Measurements from ENCODE around the gene RPSA.
"Not testable (repeated sequence)": the region's sequence is repeated elsewhere in the genome, so short reads cannot be mapped to it uniquely, and the experiment has no call there.

DNA sequence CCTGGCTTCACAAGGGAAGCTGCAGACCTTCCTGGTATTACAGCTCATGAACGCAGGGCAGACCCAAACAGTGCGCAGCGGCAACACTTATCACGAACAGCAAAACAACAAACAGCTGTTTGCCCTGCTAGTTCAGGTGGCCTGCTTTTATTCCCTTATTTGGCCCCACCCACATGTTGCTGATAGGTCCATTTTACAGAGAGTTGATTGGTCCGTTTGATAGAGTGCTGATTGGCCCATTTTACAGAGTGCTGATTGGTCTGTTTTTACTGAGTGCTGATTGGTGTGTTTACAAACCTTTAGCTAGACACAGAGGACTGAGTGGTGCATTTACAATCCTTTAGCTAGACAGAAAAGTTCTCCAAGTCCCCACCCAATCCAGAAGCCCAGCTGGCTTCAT is 52.1 kb downstream of the RPSA start:
- TF ChIP-seq, protein P1, sequence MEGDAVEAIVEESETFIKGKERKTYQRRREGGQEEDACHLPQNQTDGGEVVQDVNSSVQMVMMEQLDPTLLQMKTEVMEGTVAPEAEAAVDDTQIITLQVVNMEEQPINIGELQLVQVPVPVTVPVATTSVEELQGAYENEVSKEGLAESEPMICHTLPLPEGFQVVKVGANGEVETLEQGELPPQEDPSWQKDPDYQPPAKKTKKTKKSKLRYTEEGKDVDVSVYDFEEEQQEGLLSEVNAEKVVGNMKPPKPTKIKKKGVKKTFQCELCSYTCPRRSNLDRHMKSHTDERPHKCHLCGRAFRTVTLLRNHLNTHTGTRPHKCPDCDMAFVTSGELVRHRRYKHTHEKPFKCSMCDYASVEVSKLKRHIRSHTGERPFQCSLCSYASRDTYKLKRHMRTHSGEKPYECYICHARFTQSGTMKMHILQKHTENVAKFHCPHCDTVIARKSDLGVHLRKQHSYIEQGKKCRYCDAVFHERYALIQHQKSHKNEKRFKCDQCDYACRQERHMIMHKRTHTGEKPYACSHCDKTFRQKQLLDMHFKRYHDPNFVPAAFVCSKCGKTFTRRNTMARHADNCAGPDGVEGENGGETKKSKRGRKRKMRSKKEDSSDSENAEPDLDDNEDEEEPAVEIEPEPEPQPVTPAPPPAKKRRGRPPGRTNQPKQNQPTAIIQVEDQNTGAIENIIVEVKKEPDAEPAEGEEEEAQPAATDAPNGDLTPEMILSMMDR (IDR thresholded peaks at IDR 0.05; ENCODE audit: low read depth, low read length), result not testable (repeated sequence)
- TF ChIP-seq MYC (IDR thresholded peaks at IDR 0.05; ENCODE audit: low read depth, low read length), result not testable (repeated sequence)

Data from NB4 (cell line).